GM18526 (cell line): ENCODE measurements around the gene SEMA3E.

Source experiments
- POLR2A ChIP-seq: IDR thresholded peaks from 3 replicates; pipeline ENCODE4 v1.6.1; 2011; ENCODE audit not compliant: insufficient read length; ENCODE audit errors: extremely low read depth

Gene SEMA3E

DNA sequence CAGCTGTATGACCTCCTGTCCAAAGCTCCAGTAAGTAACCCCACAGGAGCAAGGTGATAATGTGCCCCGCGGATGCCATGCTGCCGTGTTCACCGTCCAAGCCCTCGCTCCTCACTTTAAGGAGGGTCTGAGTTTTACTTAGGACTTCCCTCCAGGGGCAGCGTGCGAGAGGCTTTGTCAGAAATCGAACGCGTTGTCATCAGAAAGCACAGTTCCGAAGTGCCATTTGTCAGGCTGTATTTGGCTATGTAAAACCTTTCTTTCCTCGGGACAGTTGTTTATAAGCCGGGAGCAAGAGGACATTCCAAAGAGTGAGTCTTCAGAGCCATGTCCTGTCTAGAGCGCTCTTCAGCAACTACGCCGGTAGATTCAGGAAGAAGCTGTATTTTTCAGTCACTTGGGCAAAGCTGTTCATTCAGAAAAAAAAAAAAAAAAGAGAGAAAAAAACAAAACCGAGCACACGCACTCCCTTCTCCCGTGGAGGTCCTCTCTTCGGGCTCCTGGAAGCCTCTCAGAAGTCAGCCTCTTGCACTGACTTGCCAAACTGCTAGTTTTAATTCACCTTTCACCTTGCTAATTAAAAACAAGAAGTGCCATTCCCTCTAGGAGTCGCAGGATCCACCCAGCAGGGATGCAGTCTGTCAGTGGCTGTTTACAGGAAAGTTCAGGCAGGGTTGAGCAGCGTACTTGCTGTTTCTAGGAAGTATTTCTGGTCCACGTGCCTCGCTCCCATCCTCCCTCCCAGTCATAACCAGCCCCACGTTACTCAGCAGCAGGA lies at the start of gene SEMA3E:
TSS of gene SEMA3E (minus strand) at position 676 of the 778 bp plus-strand sequence.
- no peak for TF ChIP-seq POLR2A

DNA sequence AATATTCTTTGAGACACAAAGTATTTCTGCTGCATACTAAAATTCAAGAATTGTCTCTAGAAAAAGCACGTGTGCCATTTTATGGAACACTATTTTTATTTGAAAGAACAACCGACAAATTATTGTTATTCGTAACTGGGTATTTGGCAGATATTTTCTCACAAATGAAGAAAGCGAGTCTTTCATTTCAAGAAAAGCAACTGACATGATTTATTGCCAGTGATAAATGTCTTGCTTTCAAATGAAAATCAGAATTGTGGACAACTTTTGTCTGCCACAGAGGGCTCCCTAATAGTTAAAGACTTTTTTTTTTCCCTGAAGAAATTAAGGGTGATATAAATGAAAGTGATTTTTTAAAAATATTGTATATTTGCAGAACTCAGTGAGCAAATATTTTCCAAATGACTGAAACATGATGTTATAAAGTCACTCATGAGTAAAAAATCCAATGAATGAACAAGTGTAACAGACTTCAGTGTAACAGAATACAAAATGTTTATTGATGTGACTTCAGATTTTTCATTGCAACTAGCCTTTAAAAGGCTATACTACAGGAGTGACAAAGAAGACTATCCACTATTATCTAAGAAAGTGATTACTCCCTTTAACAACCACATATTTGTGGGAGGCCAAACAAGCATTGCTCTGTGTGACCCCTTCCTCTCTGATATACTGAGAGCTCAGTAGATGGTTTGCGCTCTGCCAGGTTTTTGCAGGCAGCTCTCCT lies 49.0 kb upstream of the SEMA3E start:
- TF ChIP-seq POLR2A = no peak

DNA sequence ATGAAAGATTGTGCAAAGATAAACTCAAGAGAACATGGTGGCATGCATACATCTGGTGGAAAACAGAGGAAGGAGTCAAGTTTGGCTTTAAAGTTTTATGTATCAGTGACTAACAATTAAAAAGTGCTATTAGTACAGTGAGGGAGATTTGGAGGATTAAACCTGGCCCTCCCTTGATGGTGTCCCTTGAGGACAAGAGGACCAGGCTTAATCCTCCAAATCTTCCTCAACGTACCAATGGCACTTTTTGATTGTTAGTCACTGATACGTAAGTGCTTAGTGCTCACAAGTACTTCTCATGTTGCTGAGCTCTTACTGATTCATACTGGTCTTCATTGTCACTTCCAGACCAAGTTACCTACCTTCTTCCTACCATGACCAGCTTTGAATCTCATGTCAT lies 47.2 kb upstream of the SEMA3E start:
- no peak for TF ChIP-seq POLR2A

DNA sequence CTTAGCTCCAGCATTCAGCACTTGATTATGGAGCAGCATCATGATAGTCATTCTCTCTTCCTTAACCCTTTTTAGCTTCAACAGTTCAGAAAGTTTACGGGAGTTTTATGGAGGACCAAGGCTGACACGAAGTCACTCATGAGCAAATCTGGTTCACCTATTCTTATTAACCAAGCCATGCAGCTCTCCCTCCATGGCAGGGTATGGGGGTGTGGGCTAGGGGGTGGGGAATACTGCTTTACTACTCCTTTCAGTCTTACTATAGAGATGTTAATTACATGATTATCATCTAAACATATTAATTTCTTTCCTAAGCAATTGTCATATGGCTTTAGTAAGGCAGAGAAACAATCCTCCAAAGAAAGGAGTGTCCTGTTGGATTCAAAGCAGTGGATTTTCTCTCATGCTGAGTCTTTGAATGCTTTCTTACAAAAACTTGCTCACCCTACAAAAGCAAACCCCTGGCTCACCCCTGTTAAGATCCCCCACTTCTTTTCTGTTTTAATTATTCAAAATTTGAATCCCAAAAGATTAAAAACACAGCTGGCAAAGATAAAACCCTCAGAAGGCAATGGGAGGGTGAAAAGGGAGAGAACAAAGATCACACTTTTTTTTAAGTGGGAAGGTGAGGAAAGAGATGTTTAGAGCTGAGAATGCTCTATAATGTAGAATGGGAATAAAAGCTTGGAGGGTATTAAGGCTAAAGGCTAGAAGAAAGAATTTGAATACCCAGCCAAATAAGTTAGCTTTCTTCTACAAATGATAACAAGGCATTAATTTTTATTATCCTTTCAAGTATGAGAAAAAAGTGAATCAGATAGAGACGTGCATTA lies 46.4 kb upstream of the SEMA3E start:
- no peak for TF ChIP-seq POLR2A

DNA sequence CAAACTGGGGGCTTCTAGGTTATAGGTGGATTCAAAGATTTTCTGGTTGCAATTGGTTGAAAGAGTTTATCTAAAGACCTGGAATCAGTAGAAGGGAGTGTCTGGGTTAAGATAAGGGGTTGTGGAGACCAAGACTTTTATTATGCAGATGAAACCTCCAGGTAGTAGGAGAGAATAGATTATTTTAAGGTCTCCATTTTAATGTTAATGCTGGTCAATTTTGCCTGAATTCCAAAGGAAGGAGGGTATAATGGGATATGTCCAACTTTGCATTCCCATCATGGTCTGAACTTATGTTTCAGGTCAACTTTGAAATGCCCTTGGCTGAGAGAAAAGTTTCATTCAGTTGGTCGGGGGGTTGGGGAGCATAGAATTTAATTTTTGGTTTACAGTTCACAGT lies 44.3 kb upstream of the SEMA3E start:
- no peak for TF ChIP-seq POLR2A

DNA sequence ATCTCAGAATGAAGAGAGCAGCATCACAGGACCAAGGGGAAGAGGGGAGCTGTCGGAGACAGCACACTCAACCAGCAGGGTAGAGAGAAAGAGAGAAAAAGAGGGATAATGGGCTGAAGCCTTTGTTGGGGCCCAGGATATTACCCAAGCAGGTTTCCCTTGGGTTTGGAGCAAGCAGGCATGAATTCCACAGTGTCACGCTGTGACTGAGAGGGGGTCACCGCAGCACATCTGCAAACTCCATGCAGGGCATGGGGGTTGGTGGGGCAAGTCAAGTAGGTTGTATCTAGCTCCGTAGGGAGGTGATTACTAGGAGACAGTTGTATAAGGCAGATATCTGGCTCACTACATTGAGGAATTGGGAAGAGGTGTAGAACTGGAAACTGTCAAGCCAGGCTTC lies 42.2 kb upstream of the SEMA3E start:
- TF ChIP-seq POLR2A = no peak

- TF ChIP-seq POLR2A = no peak
Measured at GRCh38 chr7:83689855-83690254, 40.9 kb upstream of the SEMA3E start.

DNA sequence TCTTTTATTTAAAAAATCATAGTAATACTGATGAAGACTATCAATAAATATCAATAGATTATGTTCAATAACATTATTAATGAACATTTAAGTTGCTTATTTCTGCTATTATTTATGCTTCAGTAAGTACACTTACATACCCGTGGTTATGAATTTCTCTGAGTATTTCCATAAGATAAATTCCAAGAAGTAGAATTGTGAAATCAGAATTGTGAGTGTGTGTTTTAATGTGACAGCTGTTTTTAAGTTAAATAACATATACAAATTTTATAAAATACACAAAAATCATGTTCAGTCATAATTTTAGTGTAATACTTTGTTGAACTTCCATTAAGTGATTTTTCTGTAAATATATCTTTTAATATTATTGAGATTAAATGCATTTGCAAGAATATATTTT lies 37.5 kb upstream of the SEMA3E start:
- TF ChIP-seq POLR2A = no peak

GRCh38 chr7:83684928-83685327 lies 36.0 kb upstream of the SEMA3E start:
- TF ChIP-seq POLR2A = no peak

DNA sequence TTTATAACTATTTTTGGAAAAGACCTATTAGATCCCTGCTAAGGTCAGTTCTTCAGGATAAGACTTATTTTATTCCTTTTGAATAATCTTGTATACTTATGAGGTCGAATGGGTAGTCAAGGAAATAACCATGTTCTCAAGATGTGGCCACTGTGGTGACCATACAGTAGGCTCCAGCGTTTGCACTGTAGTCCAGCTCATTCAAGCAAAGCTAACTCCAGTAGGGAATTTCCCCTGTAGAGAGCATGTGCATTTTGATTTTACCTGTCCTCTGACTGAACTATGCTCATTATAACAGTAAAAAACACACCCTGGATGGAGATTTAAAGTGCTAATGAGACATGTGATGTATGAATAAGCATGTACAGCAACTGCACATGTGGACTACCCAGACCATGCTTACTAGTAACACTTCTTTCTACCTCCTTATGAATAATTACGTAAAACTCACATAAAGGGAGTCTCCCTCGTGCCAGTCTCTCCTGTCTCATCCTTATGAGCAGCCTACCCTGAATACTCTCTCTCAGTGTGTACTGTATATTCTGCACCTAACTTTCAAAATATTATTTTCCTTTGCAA lies 32.4 kb upstream of the SEMA3E start:
- TF ChIP-seq POLR2A = no peak

GRCh38 chr7:83677180-83677866 lies 28.4 kb upstream of the SEMA3E start:
- no peak for TF ChIP-seq POLR2A

- TF ChIP-seq POLR2A = no peak
Measured at GRCh38 chr7:83672157-83672556, 23.2 kb upstream of the SEMA3E start.

DNA sequence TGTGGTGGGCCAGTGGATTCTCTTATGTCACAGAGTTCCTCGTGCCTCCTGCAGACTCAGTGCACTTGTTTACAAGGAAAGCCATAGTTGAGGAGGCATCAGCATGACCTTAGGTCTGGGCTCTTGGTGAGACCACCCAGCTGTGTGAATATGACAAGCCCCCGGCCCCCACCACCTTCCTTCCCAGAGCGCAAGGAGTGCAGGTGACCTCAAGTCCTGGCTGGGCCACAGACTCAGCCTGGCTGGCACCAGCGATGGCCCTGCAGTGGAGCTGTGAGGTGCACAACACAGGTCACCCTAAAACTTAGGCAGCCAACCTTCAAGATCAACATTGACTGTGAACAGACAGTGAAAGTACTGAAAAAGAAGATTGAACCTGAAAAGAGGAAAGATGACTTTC lies 14.2 kb upstream of the SEMA3E start:
- TF ChIP-seq POLR2A = no peak

- TF ChIP-seq POLR2A = no peak
Measured at GRCh38 chr7:83658126-83658525, 9.2 kb upstream of the SEMA3E start.

- TF ChIP-seq POLR2A = no peak
Measured at GRCh38 chr7:83655951-83656556, 7.1 kb upstream of the SEMA3E start.

DNA sequence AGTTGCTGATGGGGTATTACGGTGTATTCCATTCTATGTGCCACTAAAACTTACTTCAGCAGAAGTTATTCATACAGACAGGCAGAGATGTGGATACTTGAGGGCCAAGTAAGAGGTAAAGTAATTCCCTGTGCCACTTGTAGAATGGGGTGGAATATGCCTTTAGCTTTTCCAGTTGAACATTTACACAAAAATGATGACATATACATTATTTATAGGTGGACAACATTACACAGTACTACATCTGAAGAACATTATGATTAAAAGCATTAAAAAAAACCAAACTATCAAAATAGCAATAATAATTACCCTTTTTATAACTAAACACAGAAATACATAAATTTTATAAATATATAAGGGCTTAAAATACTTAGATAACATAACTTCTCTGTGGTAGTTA lies 3.5 kb upstream of the SEMA3E start:
- no peak for TF ChIP-seq POLR2A
